Hematopoietic multipotent progenitor cell (in vitro differentiated cells): ENCODE measurements around the gene GSTP1. TPM values are rescaled to one million over a fixed set of nuclear protein-coding genes. Genes with fewer than 3 reads are reported as not detected.
"Not testable (repeated sequence)": the region's sequence is repeated elsewhere in the genome, so short reads cannot be mapped to it uniquely, and the experiment has no call there.

Experiments
- DNase-seq, 3 donors: peaks; one replicate each; pipeline ENCODE4 v3.0.0-alpha.2; 2011 to 2015; ENCODE audit warnings: low read depth in 2 of 3, low spot score in 2 of 3
- total RNA-seq: library from RNA; depleted of rRNA; stranded (reverse); fragments of >200 nt; gene quantifications from one replicate; pipeline ENCODE4 v1.2.3, GENCODE V29; 2012

Gene GSTP1
- 593 TPM for total RNA-seq

DNA sequence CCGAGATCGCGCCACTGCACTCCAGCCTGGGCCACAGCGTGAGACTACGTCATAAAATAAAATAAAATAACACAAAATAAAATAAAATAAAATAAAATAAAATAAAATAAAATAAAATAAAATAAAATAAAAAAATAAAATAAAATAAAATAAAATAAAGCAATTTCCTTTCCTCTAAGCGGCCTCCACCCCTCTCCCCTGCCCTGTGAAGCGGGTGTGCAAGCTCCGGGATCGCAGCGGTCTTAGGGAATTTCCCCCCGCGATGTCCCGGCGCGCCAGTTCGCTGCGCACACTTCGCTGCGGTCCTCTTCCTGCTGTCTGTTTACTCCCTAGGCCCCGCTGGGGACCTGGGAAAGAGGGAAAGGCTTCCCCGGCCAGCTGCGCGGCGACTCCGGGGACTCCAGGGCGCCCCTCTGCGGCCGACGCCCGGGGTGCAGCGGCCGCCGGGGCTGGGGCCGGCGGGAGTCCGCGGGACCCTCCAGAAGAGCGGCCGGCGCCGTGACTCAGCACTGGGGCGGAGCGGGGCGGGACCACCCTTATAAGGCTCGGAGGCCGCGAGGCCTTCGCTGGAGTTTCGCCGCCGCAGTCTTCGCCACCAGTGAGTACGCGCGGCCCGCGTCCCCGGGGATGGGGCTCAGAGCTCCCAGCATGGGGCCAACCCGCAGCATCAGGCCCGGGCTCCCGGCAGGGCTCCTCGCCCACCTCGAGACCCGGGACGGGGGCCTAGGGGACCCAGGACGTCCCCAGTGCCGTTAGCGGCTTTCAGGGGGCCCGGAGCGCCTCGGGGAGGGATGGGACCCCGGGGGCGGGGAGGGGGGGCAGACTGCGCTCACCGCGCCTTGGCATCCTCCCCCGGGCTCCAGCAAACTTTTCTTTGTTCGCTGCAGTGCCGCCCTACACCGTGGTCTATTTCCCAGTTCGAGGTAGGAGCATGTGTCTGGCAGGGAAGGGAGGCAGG is at the start of gene GSTP1:
Gene GSTP1 (plus strand): TSS at position 566 of the 958 bp plus-strand sequence. CDS start 32 bp downstream, at position 598.
- DNase-seq: peak; percentile 65 to 92 (median 91)

DNA sequence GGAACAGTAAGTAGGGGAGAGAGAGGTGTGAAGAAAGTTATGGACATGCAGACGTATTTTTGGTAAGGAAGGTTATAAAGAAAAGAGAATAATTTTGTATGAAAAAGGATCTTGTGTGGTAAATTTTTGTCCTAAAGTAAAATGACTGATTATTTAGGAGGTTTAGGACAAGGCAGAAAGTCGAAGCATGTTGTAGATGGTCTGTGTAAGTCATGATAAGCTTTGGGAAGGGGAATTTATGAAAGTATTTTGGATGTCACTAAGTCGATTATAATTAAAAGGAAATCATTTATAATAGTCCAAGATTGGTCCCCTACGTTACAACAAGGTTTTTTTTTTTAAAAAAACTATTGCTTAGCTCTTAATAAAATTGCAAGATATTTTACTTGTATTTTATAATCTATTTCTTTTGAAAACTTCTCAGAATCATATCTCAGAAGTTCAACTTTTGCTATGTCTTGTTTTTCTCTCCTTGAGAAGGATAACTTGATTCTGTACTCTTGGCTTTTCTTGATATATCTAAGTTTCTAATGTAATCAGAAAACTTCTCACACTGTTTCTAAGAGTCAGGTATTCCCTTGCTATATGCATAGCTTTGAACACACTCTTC is 49.4 kb upstream of the GSTP1 start:
- DNase-seq: peak in 1 of 3 donors; percentile 8

GRCh38 chr11:67535561-67535960 is 48.1 kb upstream of the GSTP1 start:
- DNase-seq: no peak

- DNase-seq: no peak
Measured at GRCh38 chr11:67538306-67538705, 45.3 kb upstream of the GSTP1 start.

DNA sequence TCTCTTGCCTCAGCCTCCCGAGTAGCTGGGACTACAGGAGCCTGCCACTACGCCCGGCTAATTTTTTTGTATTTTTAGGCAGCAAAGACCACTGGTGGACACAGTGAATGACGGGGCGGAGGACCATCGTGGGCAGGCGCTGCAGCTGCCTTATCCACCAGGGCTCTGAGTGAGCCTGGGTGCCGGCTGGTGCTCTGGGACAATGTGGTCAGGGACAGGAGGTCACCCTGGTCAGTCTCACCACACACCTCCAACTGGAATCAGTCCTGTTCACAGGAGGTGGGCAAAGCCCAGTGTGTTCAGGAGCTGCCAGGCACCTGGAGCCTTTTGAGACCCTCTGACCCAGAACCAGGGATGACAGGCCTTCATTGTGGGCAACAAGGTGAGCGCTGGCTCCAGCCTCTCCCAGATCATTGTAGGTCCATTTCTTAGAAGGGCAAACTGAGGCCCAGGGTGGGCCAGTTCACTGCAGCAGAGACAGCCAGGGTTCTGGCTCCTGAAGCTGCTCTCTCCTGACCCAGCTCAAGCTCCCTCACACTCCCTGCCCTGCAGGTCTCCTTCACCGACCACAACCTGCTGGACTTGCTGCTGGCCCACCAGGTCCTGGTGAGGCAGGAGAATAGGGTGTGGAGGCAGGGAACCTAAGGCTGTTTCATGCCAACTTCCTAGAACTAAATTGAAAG is 44.6 kb upstream of the GSTP1 start:
- no peak for DNase-seq

- DNase-seq: no peak
Measured at GRCh38 chr11:67539550-67539949, 44.1 kb upstream of the GSTP1 start.

DNA sequence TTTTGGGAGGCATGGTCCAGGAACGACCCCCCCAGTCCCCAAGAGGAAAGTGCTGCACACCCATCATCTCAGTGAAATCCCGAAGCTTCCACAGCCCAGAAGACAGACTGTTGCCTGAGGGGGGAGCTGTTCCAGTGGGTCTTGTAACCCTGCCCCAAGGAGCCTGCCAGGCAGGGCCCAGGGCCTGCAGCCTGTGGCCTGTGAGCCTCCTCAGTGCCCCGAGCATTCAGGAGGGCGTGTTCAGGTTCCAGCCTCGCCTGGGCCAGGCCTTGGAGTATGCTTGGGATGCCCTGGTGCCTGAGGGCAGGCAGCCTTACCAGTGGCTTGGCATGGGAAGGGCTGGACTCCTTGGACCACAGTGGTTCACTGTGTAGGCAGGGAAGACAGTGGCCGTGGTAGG is 42.4 kb upstream of the GSTP1 start:
- no peak for DNase-seq

DNA sequence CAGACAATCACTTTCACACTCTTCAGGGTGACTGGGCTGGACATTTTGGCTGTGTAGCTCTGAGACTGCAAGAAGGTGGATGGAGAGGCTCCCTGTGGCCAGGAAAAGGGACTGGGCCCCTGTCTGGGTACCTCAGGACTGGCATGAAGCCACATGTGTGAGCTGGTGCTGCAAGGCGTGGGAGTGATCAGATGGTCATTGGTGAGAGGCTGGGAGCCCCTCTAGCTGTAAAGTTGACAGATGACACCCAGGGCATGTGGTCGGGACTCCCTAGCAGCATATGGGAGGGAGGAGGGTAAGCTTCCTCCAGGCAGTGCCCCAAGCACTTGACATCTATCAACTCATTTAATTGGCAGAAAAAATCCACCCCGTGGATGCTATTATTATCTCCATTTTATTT is 41.4 kb upstream of the GSTP1 start:
- DNase-seq: no peak

- no peak for DNase-seq
Measured at GRCh38 chr11:67542971-67543370, 40.6 kb upstream of the GSTP1 start.

DNA sequence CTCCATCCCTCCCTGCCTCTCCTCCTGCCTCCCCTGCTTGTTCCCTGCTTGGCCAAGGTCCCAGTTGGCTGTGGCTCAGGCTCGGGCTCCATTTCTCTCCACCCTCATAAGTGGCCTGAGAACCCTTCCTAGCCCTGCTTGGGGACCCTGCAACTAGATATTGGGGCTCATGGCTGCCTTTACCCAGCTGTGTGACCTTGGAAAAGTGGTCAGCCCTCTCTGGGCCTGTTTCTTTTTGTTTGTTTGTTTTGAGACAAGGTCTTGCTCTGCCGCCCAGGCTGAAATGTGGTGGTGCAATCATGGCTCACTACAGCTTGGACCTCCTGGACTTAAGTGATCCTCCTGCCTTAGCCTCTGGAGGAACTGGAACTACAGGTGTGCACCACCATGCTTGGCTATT is 40.0 kb upstream of the GSTP1 start:
- no peak for DNase-seq

DNA sequence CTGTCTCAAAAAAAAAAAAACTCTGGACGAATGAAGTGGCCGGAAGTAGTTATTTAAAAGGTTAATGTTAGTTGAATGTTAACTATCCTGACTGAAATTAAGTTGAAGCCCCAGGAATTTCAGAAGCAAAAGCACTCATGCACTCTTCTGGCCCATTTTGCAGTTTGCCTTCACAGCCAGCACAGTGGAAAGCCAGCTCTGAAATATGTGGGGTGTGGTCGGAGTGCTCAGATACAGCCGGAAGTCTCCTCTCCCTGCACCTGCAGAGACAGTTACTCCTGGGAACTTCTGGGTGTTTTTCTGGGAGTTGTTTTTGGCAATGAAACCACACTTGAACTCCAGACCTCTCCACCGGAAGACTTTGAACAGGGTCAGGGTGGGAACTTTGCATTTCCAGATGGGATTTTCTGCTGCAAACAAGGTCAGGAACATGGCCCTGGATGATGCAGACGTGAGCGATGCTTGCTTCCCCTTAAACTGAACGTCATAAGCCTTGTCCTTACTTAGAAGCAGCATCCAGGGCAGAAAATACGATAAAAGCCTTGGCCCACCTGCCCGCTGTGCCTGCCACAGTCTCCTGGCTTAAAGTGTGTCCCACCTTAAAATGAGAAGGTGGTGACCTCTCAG is 38.9 kb upstream of the GSTP1 start:
- DNase-seq: no peak

- DNase-seq: no peak
Measured at GRCh38 chr11:67545280-67545679, 38.3 kb upstream of the GSTP1 start.

- not testable (repeated sequence) for DNase-seq
Measured at GRCh38 chr11:67548112-67548511, 35.5 kb upstream of the GSTP1 start.

DNA sequence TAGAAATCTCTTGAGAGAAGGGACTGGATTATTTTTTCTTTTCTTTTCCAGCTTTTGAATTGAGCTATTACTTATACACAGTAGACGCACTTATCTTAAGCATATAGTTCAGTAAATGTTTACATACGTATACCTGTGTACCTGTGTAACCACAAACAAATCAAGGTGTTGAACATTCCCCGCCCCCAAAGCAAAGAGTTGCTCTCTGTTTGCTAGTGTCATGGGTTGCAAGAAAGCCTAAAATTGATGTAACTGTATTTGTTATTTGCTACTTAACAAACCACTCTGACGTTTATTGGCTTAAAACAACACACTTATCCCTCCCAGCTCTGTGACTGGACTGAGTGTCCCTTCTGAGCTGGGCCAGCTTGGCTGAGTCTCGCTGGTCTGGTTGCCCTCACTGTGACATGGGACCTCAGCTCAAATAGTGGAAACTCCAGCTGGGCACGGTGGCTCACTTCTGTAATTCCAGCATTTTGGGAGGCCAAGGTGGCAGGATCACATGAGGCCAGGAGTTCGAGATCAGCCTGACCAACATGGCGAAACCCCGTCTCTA is 35.0 kb upstream of the GSTP1 start:
- DNase-seq: no peak

- no peak for DNase-seq
Measured at GRCh38 chr11:67551127-67551526, 32.5 kb upstream of the GSTP1 start.

DNA sequence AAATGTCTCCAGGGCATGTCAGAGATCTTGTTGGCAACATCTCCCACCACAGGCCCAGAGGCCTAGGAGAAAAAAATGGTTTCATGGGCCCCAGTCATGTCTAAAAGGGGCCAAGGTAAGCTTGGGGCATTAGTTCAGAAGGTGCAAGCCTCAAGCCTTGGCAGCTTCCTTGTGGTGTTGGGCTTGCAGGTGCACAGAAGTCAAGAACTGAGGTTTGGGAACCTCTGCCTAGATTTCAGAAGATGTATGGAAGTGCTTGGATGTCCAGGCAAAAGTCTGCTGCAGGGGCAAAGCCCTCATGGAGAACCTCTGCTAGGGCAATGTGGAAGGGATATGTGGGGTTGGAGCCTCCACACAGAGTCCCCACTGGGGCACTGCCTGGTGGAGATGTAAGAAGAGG is 31.9 kb upstream of the GSTP1 start:
- DNase-seq: not testable (repeated sequence)

GRCh38 chr11:67556244-67556643 is 27.4 kb upstream of the GSTP1 start:
- DNase-seq: no peak

GRCh38 chr11:67558084-67558772 is 25.4 kb upstream of the GSTP1 start:
- DNase-seq: no peak

GRCh38 chr11:67561971-67562619 is 21.5 kb upstream of the GSTP1 start:
- no peak for DNase-seq
